ENCODE results near the gene NLGN1. TPM values are rescaled to one million over a fixed set of nuclear protein-coding genes. Genes with fewer than 3 reads are reported as not detected.

NLGN1 gene
- total and polyA plus RNA-seq, 12 donors, result 0.13 to 3.7 (median 0.84) TPM

- H3K36me3 ChIP-seq (replicated peaks in 1 of 2), result no peaks in the 10 kb centered on the region
- H3K4me3 ChIP-seq, result no peak overlapping the region
- no peaks in the 10 kb centered on the region for H3K4me1 ChIP-seq (replicated peaks in 1 of 2)
- no peak for DNase-seq
- H3K27me3 ChIP-seq, result no peaks in the 10 kb centered on the region
- H3K27ac ChIP-seq, result no peak overlapping the region
- TF ChIP-seq CTCF (IDR thresholded peaks at IDR 0.05), result no peak
- no peak for TF ChIP-seq POLR2A (IDR thresholded peaks at IDR 0.05)
- intact Hi-C loops (cut with DNase I), result no loop called here
- no peaks in the 10 kb centered on the region for H3K9me3 ChIP-seq (replicated peaks in 1 of 3)
These were observed 519.3 kb downstream of the NLGN1 start for GRCh38 chr3:173916799-173917198.

- no peak overlapping the region for H3K27ac ChIP-seq
- intact Hi-C loops (cut with DNase I), result no loop called here
These were observed 522.8 kb downstream of the NLGN1 start for GRCh38 chr3:173920386-173920785.

DNA sequence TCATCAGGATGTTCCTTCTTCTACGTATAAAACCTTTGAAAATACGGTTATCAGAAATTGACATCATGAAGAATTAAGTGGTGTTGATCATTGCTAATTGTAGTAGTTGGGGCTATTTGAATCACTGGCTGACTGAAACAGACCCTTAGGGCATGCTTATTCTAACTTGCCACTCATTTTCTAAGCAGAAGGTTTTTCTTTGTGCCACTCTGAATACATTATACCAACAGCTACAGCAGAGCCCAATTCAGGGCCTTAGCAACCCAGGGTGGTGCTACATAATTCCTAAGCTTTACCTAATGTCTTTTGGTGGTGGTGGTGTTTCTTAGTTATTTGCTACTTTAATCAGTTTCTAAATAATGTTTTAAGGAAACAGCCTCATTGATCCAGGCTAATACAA is 524.2 kb downstream of the NLGN1 start:
- no peak for DNase-seq
- Histone ChIP-seq H3K4me1 (replicated peaks in 1 of 2) (no peaks in the 10 kb centered on the region), H3K9me3 (replicated peaks in 1 of 3) (no peaks in the 10 kb centered on the region), H3K36me3 (replicated peaks in 1 of 2) (no peaks in the 10 kb centered on the region), H3K27me3 (no peaks in the 10 kb centered on the region), H3K4me3 (no peak overlapping the region), H3K27ac (no peak overlapping the region)
- TF ChIP-seq POLR2A (IDR thresholded peaks at IDR 0.05), result no peak
- no peak for TF ChIP-seq CTCF (IDR thresholded peaks at IDR 0.05)
- intact Hi-C loops (cut with DNase I), result no loop called here
- WGBS, 4 donors, result 78 to 84% (median 81%) methylated on average over 2 of the region's 2 CpGs

More at GRCh38 chr3:173920386-173920785, 522.8 kb downstream of the NLGN1 start:
- WGBS, 4 donors, result 70 to 82% (median 76%) methylated on average over 1 of the region's 1 CpG
- Histone ChIP-seq H3K27me3 (no peaks in the 10 kb centered on the region), H3K4me1 (replicated peaks in 1 of 2) (no peaks in the 10 kb centered on the region), H3K9me3 (replicated peaks in 1 of 3) (no peaks in the 10 kb centered on the region), H3K4me3 (no peak overlapping the region), H3K36me3 (replicated peaks in 1 of 2) (no peaks in the 10 kb centered on the region)
- TF ChIP-seq POLR2A (IDR thresholded peaks at IDR 0.05) (no peak), CTCF (IDR thresholded peaks at IDR 0.05) (no peak)
- DNase-seq, result no peak

- Histone ChIP-seq H3K36me3 (replicated peaks in 1 of 2) (no peaks in the 10 kb centered on the region), H3K4me1 (replicated peaks in 1 of 2) (no peaks in the 10 kb centered on the region), H3K4me3 (no peak overlapping the region), H3K27me3 (no peaks in the 10 kb centered on the region), H3K27ac (no peak overlapping the region), H3K9me3 (replicated peaks in 1 of 3) (no peaks in the 10 kb centered on the region)
- no peak for DNase-seq
- intact Hi-C loops (cut with DNase I), result no loop called here
- WGBS, 4 donors, result 64 to 84% (median 75%) methylated on average over 1 of the region's 1 CpG
- no peak for TF ChIP-seq CTCF (IDR thresholded peaks at IDR 0.05)
These were observed 525.7 kb downstream of the NLGN1 start for GRCh38 chr3:173923204-173923603.
